Panc1 (cell line): Measurements from ENCODE around the gene WLS. TPM values are rescaled to one million over a fixed set of nuclear protein-coding genes. Genes with fewer than 3 reads are reported as not detected.

Source experiments
- ATAC-seq: fragments of 200-7000 bp; cut with Tn5 transposase; 2 replicates; pipeline ENCODE4 v1.9.1; 2020; ENCODE audit warnings: mild to moderate bottlenecking, moderate library complexity
- BruUV-seq: library from RNA; stranded (reverse); fragments of 400-500 nt; replicated peaks from 2 replicates; lab custom pipeline; 2021; lab: Mats Ljungman, UMichigan
- CTCF ChIA-PET: fragments of 300-600 bp; sonication (Branson Sonifier 250); formaldehyde crosslinking; loops from one replicate; lab custom pipeline; 2022; ENCODE audit warnings: antibody characterized with exemption; lab: Charles Lee
- POLR2A ChIA-PET: fragments of 300-600 bp; sonication (Branson Sonifier 250); formaldehyde crosslinking; loops from one replicate; lab custom pipeline; 2022; ENCODE audit warnings: antibody characterized with exemption; lab: Charles Lee
- DNase-seq: peaks from one replicate; pipeline ENCODE4 v3.0.0-alpha.2; 2010; ENCODE audit warnings: low read depth, low spot score
- H3K27ac ChIP-seq: 2 replicates; pipeline ENCODE4 v1.5.1; 2011; ENCODE audit warnings: mild to moderate bottlenecking, low read length, inconsistent platforms
- H3K27me3 ChIP-seq: fragments of 200-500 bp; sonication (Bioruptor generic); 2 replicates; pipeline ENCODE4 v1.6.0; 2014; ENCODE audit warnings: low read length, inconsistent platforms; ENCODE audit not compliant: control insufficient read depth, insufficient read depth
- H3K36me3 ChIP-seq: fragments of 200-500 bp; sonication (Bioruptor generic); 2 replicates; pipeline ENCODE4 v1.5.1; 2014; ENCODE audit warnings: inconsistent platforms, mild to moderate bottlenecking, low read length, moderate library complexity; ENCODE audit not compliant: control insufficient read depth, insufficient read depth
- H3K4me1 ChIP-seq: 2 replicates; pipeline ENCODE4 v1.5.1; 2011; ENCODE audit warnings: inconsistent platforms, mild to moderate bottlenecking, low read length, moderate library complexity; ENCODE audit not compliant: control insufficient read depth, insufficient read depth
- H3K4me3 ChIP-seq, 2 experiments: 2 replicates each; pipeline ENCODE4 v1.5.1; 2011 to 2012; ENCODE audit warnings: low read depth in 2 of 2, low read length in 2 of 2, mild to moderate bottlenecking in 2 of 2, inconsistent platforms in 1 of 2, moderate library complexity in 1 of 2
- H3K9me3 ChIP-seq: fragments of 200-500 bp; sonication (Bioruptor generic); 2 replicates; pipeline ENCODE4 v1.5.1; 2014; ENCODE audit warnings: low read depth, mild to moderate bottlenecking, inconsistent platforms, low read length, moderate library complexity; ENCODE audit not compliant: control insufficient read depth, insufficient read depth
- POLR2AphosphoS5 ChIP-seq: IDR thresholded peaks from 2 replicates; pipeline ENCODE4 v1.6.1; 2012; ENCODE audit warnings: mild to moderate bottlenecking, low read depth, low read length, moderate library complexity
- SIN3A ChIP-seq: IDR thresholded peaks from 2 replicates; pipeline ENCODE4 v1.6.1; 2012; ENCODE audit warnings: low read depth, mild to moderate bottlenecking, low read length, moderate library complexity, borderline replicate concordance; ENCODE audit not compliant: insufficient read depth
- TCF7L2 ChIP-seq: IDR thresholded peaks from 2 replicates; pipeline ENCODE4 v1.6.1; 2011; ENCODE audit warnings: mild to moderate bottlenecking, low read depth, low read length, inconsistent platforms
- in situ Hi-C: cut with HindIII; loops from 2 replicates; pipeline ENCODE4 v1.10.0; 2016; ENCODE audit warnings: low sequenced_read_pairs, low pct_unique_long_range_greater_than_20kb
- intact Hi-C: fragments of 100-400 bp; cut with micrococcal nuclease; formaldehyde crosslinking; loops from one replicate; pipeline ENCODE4 v1.10.0; 2022; ENCODE audit not compliant: unreplicated experiment
- total RNA-seq: library from RNA; stranded (reverse); gene quantifications from one replicate; pipeline ENCODE4 v1.2.1, GENCODE V29; 2021; ENCODE audit not compliant: unreplicated experiment
- TF ChIP-seq, protein P1 (sequence below): fragments of 450-650 bp; IDR thresholded peaks from 2 replicates; pipeline ENCODE4 v1.5.1; 2017; ENCODE audit warnings: mild to moderate bottlenecking
- TF ChIP-seq, protein P2 (sequence below), 2 experiments: IDR thresholded peaks; 2 replicates each; pipeline ENCODE4 v1.6.1; 2011 to 2012; ENCODE audit warnings: low read depth in 2 of 2, control low read depth in 1 of 2, low read length in 1 of 2, mild to moderate bottlenecking in 1 of 2, moderate library complexity in 1 of 2; ENCODE audit not compliant: insufficient read depth in 1 of 2

Gene WLS
- total RNA-seq, 1 experiment from 2014 or later: 29.6 TPM

DNA sequence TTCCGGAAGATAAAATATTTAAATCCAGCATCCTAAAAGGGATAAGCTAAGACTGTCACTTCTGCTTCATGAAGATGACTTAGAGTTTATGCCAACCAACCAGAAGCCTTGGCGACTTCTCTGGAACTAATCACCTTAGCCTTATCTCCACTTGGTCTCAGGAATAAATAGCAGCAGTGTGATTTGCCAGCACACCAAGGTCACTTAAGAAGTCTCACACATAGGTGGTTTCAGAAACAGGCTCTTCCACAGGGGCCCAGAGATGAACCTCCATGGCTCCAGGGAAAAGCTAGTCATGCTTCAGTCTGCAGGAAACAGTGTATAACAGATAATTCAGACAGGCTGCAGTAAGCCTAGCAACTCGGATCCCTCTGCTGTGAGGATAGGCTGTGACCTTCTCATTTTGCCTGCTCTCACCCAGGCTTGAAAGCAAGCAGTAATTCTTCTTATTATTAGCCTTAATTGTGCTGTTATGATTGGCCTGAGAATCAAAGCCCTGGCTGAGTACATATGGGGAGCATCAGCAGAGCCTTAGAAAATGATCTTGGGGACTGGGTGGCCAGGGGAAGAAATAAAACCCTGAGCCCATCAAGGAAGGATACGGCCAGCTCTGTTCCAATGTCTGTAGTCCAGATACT is 84.7 kb downstream of the WLS start:
- BruUV-seq: no TSS peak
- no peak overlapping the region for H3K27ac ChIP-seq
- POLR2A ChIA-PET: no interaction called here
- intact Hi-C loops (no loop called here), in situ Hi-C loops (no loop called here)
- DNase-seq: no peak
- TF ChIP-seq POLR2AphosphoS5 (no peak), TCF7L2 (no peak), SIN3A (no peak)
- TF ChIP-seq, protein P1, sequence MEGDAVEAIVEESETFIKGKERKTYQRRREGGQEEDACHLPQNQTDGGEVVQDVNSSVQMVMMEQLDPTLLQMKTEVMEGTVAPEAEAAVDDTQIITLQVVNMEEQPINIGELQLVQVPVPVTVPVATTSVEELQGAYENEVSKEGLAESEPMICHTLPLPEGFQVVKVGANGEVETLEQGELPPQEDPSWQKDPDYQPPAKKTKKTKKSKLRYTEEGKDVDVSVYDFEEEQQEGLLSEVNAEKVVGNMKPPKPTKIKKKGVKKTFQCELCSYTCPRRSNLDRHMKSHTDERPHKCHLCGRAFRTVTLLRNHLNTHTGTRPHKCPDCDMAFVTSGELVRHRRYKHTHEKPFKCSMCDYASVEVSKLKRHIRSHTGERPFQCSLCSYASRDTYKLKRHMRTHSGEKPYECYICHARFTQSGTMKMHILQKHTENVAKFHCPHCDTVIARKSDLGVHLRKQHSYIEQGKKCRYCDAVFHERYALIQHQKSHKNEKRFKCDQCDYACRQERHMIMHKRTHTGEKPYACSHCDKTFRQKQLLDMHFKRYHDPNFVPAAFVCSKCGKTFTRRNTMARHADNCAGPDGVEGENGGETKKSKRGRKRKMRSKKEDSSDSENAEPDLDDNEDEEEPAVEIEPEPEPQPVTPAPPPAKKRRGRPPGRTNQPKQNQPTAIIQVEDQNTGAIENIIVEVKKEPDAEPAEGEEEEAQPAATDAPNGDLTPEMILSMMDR: no peak
- TF ChIP-seq, protein P2, sequence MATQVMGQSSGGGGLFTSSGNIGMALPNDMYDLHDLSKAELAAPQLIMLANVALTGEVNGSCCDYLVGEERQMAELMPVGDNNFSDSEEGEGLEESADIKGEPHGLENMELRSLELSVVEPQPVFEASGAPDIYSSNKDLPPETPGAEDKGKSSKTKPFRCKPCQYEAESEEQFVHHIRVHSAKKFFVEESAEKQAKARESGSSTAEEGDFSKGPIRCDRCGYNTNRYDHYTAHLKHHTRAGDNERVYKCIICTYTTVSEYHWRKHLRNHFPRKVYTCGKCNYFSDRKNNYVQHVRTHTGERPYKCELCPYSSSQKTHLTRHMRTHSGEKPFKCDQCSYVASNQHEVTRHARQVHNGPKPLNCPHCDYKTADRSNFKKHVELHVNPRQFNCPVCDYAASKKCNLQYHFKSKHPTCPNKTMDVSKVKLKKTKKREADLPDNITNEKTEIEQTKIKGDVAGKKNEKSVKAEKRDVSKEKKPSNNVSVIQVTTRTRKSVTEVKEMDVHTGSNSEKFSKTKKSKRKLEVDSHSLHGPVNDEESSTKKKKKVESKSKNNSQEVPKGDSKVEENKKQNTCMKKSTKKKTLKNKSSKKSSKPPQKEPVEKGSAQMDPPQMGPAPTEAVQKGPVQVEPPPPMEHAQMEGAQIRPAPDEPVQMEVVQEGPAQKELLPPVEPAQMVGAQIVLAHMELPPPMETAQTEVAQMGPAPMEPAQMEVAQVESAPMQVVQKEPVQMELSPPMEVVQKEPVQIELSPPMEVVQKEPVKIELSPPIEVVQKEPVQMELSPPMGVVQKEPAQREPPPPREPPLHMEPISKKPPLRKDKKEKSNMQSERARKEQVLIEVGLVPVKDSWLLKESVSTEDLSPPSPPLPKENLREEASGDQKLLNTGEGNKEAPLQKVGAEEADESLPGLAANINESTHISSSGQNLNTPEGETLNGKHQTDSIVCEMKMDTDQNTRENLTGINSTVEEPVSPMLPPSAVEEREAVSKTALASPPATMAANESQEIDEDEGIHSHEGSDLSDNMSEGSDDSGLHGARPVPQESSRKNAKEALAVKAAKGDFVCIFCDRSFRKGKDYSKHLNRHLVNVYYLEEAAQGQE (IDR thresholded peaks at IDR 0.05; ENCODE audit: insufficient read depth in 1 of 2, low read depth in 2 of 2, low read length in 1 of 2): no peak
- ATAC-seq: no peak
- no peaks in the 10 kb centered on the region for H3K4me1 ChIP-seq
- H3K36me3 ChIP-seq: no peaks in the 10 kb centered on the region
- CTCF ChIA-PET: no interaction called here
- H3K9me3 ChIP-seq: no peaks in the 10 kb centered on the region
- no peak overlapping the region for H3K4me3 ChIP-seq
- H3K27me3 ChIP-seq: no peaks in the 10 kb centered on the region

GRCh38 chr1:68145418-68146126 is 86.8 kb downstream of the WLS start:
- no TSS peak for BruUV-seq
- ATAC-seq: no peak
- intact Hi-C loops: no loop called here
- TF ChIP-seq POLR2AphosphoS5 (no peak), SIN3A (no peak)
- TF ChIP-seq, protein P1: no peak
- POLR2A ChIA-PET: no interaction called here
- DNase-seq: no peak
- in situ Hi-C loops: no loop called here
- Histone ChIP-seq H3K4me3 (no peak overlapping the region), H3K36me3 (no peaks in the 10 kb centered on the region), H3K27ac (no peak overlapping the region), H3K9me3 (no peaks in the 10 kb centered on the region), H3K27me3 (no peaks in the 10 kb centered on the region), H3K4me1 (no peaks in the 10 kb centered on the region)
- CTCF ChIA-PET: no interaction called here
